GM21381 (cell line): ENCODE results near the gene UVSSA.
"Not testable (repeated sequence)": the region's sequence is repeated elsewhere in the genome, so short reads cannot be mapped to it uniquely, and the experiment has no call there.

Experiments
- ATAC-seq: cut with Tn5 transposase; IDR thresholded peaks from one replicate; pipeline ENCODE4 v1.9.1; 2021; ENCODE audit warnings: mild to moderate bottlenecking, moderate library complexity; ENCODE audit not compliant: unreplicated experiment

The UVSSA gene

GRCh38 chr4:1362521-1362920, 15.5 kb downstream of the UVSSA start:
- no peak for ATAC-seq

GRCh38 chr4:1363513-1363912, 16.5 kb downstream of the UVSSA start:
- ATAC-seq: no peak

GRCh38 chr4:1364217-1364616, 17.2 kb downstream of the UVSSA start:
- no peak for ATAC-seq

GRCh38 chr4:1364748-1365147, 17.7 kb downstream of the UVSSA start:
- ATAC-seq: no peak

- no peak for ATAC-seq
These were observed 18.5 kb downstream of the UVSSA start for GRCh38 chr4:1365271-1366178.

GRCh38 chr4:1366371-1367229, 19.6 kb downstream of the UVSSA start:
- no peak for ATAC-seq

GRCh38 chr4:1367230-1367935, 20.4 kb downstream of the UVSSA start:
- no peak for ATAC-seq

- ATAC-seq: no peak
These were observed 20.9 kb downstream of the UVSSA start for GRCh38 chr4:1367936-1368289.

GRCh38 chr4:1368421-1369090, 21.5 kb downstream of the UVSSA start:
- no peak for ATAC-seq

- ATAC-seq: no peak
These were observed 22.1 kb downstream of the UVSSA start for GRCh38 chr4:1369091-1369450.

GRCh38 chr4:1369479-1370079, 22.6 kb downstream of the UVSSA start:
- ATAC-seq: no peak

- ATAC-seq: no peak
These were observed 23.5 kb downstream of the UVSSA start for GRCh38 chr4:1370321-1371124.

- no peak for ATAC-seq
These were observed 24.5 kb downstream of the UVSSA start for GRCh38 chr4:1371176-1372165.

- ATAC-seq: not testable (repeated sequence)
These were observed 25.6 kb downstream of the UVSSA start for GRCh38 chr4:1372576-1372975.

- ATAC-seq: no peak
These were observed 27.1 kb downstream of the UVSSA start for GRCh38 chr4:1373892-1374705.

- ATAC-seq: no peak
These were observed 27.7 kb downstream of the UVSSA start for GRCh38 chr4:1374706-1375045.

GRCh38 chr4:1375051-1375721, 28.2 kb downstream of the UVSSA start:
- no peak for ATAC-seq
